HepG2 (cell line): ENCODE results near the gene PRCD. TPM values are rescaled to one million over a fixed set of nuclear protein-coding genes. Genes with fewer than 3 reads are reported as not detected.
A peak's percentile ranks its signal among the peaks of the same experiment; 100 is the strongest.

Experiments
- ARID3A ChIP-seq: IDR thresholded peaks from 2 replicates; pipeline ENCODE4 v1.6.1; 2012; ENCODE audit warnings: low read depth, low read length, improper control_type of control experiment
- MNT ChIP-seq: fragments of 450-650 bp; IDR thresholded peaks from 2 replicates; pipeline ENCODE4 v1.6.1; 2016
- MTERF4 ChIP-seq: sonication (generic); formaldehyde crosslinking; IDR thresholded peaks from 2 replicates; pipeline ENCODE4 v1.8.0; 2023; ENCODE audit warnings: mild to moderate bottlenecking, missing genetic modification reagents
- PITX1 ChIP-seq: sonication (generic); formaldehyde crosslinking; IDR thresholded peaks from 2 replicates; pipeline ENCODE4 v1.5.1; 2020; ENCODE audit warnings: mild to moderate bottlenecking, missing genetic modification reagents
- RFXANK ChIP-seq: IDR thresholded peaks from 2 replicates; pipeline ENCODE4 v1.6.1; 2016
- ZBTB7B ChIP-seq: sonication (generic); formaldehyde crosslinking; IDR thresholded peaks from 2 replicates; pipeline ENCODE4 v1.4.0; 2020; ENCODE audit warnings: missing genetic modification reagents
- ZNF224 ChIP-seq: sonication (generic); formaldehyde crosslinking; IDR thresholded peaks from 2 replicates; pipeline ENCODE4 v1.5.0; 2020; ENCODE audit warnings: mild to moderate bottlenecking, missing genetic modification reagents
- ZNF234 ChIP-seq: sonication (generic); formaldehyde crosslinking; conservative IDR thresholded peaks from 2 replicates; pipeline ENCODE4 v1.5.1; 2020; ENCODE audit warnings: mild to moderate bottlenecking, missing genetic modification reagents
- ZNF569 ChIP-seq: sonication (generic); formaldehyde crosslinking; IDR thresholded peaks from 2 replicates; pipeline ENCODE4 v1.5.0; 2020; ENCODE audit warnings: mild to moderate bottlenecking, missing genetic modification reagents, moderate library complexity, borderline replicate concordance
- ZNF574 ChIP-seq: sonication (generic); formaldehyde crosslinking; IDR thresholded peaks from 2 replicates; pipeline ENCODE4 v1.4.0; 2020; ENCODE audit warnings: missing genetic modification reagents
- ZNF619 ChIP-seq: sonication (generic); formaldehyde crosslinking; IDR thresholded peaks from 2 replicates; pipeline ENCODE4 v1.4.0; 2020; ENCODE audit warnings: mild to moderate bottlenecking, missing genetic modification reagents
- ZSCAN5A ChIP-seq: sonication (generic); formaldehyde crosslinking; IDR thresholded peaks from 2 replicates; pipeline ENCODE4 v1.8.0; 2022; ENCODE audit warnings: mild to moderate bottlenecking, missing genetic modification reagents, borderline replicate concordance
- polyA plus RNA-seq, 8 experiments: library from polyadenylated mRNA; depleted of rRNA in 3 of 8; stranded (reverse) in 7 of 8; unstranded in 1 of 8; fragments of >200 nt; fragmentation: Illumina TruSeq in 4 of 8; extraction: Trizol in 4 of 8; gene quantifications; 2 replicates each; pipeline versions ENCODE4 v1.2.1 to v1.2.3, GENCODE V29; 2011 to 2016; ENCODE audit warnings: low read depth in 4 of 8, missing spikeins in 1 of 8, mixed read lengths in 1 of 8; ENCODE audit not compliant: insufficient read depth in 1 of 8
- total RNA-seq, 5 experiments: library from RNA; depleted of rRNA; stranded (reverse); fragments of >200 nt; fragmentation: Illumina TruSeq; extraction: Trizol; gene quantifications; 2 replicates each; pipeline ENCODE4 v1.2.3, GENCODE V29; 2016; ENCODE audit warnings: low read depth in 1 of 5
- TF ChIP-seq, protein P1 (sequence below): IDR thresholded peaks from 2 replicates; pipeline ENCODE4 v1.6.1; 2016; ENCODE audit warnings: low read depth, missing genetic modification reagents, missing compliant biosample characterization

Gene PRCD
- total and polyA plus RNA-seq, 2 of the 13 experiments (the other 11 are each of a cell fraction or from before 2014, with no cell fraction given): 0.51 TPM; not detected in 1

DNA sequence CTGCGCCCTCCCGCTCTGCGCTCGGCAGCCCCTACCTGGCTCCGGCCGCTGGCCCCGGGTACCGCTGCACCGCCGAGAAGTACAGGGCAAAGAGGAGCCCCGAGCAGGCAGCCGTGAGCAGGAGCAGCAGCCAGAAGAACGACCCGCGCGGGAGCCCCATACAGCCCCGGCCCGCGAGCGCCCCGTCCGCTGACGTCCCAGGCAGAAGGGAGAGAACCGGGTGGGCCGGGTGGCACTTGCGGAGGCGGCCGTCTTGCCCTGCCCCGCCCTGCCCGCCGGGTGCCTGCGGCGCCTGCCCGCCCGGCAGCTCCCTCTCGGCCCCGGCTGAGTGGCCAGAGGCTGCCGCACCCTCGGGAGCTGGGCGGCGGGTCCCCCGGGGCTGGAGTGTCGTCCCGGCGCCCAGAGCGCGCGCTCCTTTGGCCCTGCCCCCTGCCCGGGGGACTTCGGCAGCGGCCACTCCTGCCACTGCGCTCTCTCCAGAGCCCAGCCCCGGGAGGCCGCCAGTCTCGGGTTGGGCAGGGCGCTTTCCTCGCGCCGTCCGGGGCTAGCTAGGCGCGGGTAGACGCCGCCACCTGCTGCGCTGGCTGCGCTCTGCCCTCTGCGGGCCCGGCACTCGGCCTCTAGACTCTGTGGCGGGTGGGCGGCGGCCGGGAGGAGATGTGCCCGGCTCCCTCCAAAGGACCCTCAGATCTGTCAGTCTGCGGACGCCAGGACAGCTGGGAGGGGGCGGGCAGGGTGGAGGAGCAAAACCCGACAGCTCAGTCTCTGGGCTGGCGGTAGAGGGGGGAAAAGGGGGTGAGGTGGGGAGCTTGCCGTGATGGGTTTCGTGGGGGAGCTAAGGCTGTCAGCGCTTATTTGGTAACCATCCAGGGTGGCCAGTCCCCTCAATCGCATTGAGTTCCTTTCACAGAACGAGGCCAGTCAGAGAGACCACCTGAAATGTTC lies 46.1 kb downstream of the PRCD start, which contains the start of gene ST6GALNAC2 (continued):
- TF ChIP-seq ZNF574 (0 out of 2 replicates have a peak, but pooled peaks have one; percentile 15), ZNF619 (CRISPR knock-in tag) (peak; percentile 71; the same call in 1 of the 2 replicates), ZNF224 (CRISPR knock-in tag) (no peak), ZNF234 (CRISPR knock-in tag) (no peak), ZSCAN5A (CRISPR knock-in tag) (no peak), RFXANK (CRISPR knock-in tag) (no peak), ARID3A (no peak), PITX1 (no peak), MTERF4 (CRISPR knock-in tag) (no peak), ZBTB7B (CRISPR knock-in tag) (peak; percentile 61; the same call in 1 of the 2 replicates), ZNF569 (no peak), MNT (no peak)
- TF ChIP-seq, protein P1, sequence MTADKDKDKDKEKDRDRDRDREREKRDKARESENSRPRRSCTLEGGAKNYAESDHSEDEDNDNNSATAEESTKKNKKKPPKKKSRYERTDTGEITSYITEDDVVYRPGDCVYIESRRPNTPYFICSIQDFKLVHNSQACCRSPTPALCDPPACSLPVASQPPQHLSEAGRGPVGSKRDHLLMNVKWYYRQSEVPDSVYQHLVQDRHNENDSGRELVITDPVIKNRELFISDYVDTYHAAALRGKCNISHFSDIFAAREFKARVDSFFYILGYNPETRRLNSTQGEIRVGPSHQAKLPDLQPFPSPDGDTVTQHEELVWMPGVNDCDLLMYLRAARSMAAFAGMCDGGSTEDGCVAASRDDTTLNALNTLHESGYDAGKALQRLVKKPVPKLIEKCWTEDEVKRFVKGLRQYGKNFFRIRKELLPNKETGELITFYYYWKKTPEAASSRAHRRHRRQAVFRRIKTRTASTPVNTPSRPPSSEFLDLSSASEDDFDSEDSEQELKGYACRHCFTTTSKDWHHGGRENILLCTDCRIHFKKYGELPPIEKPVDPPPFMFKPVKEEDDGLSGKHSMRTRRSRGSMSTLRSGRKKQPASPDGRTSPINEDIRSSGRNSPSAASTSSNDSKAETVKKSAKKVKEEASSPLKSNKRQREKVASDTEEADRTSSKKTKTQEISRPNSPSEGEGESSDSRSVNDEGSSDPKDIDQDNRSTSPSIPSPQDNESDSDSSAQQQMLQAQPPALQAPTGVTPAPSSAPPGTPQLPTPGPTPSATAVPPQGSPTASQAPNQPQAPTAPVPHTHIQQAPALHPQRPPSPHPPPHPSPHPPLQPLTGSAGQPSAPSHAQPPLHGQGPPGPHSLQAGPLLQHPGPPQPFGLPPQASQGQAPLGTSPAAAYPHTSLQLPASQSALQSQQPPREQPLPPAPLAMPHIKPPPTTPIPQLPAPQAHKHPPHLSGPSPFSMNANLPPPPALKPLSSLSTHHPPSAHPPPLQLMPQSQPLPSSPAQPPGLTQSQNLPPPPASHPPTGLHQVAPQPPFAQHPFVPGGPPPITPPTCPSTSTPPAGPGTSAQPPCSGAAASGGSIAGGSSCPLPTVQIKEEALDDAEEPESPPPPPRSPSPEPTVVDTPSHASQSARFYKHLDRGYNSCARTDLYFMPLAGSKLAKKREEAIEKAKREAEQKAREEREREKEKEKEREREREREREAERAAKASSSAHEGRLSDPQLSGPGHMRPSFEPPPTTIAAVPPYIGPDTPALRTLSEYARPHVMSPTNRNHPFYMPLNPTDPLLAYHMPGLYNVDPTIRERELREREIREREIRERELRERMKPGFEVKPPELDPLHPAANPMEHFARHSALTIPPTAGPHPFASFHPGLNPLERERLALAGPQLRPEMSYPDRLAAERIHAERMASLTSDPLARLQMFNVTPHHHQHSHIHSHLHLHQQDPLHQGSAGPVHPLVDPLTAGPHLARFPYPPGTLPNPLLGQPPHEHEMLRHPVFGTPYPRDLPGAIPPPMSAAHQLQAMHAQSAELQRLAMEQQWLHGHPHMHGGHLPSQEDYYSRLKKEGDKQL: no peak
